GM18868 (cell line): ENCODE data around the gene CAPN13.

Source experiments
- ATAC-seq: cut with Tn5 transposase; IDR thresholded peaks from one replicate; pipeline ENCODE4 v1.9.1; 2021; ENCODE audit warnings: mild to moderate bottlenecking, moderate library complexity; ENCODE audit not compliant: unreplicated experiment

Gene CAPN13

DNA sequence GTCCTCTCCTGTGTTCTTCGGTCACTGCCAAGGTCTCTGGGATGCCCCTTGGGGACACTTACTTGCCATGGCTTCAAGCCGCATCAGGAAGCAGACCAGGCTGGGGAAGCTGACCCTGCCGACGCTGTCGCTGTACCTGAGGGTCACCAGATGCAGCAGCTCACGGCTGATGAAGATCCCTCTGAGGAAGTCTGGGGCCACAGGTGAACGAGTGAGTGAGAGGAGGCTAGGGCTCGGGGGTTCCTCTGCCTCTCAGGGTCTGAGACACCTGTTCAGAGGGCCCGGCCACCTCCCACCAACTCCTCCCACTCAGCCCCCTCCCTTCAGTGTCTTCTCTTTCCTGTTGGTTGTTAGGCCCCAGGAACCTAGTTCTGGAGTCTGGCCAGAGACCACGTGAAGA is 74.9 kb downstream of the CAPN13 start:
- ATAC-seq = no peak

DNA sequence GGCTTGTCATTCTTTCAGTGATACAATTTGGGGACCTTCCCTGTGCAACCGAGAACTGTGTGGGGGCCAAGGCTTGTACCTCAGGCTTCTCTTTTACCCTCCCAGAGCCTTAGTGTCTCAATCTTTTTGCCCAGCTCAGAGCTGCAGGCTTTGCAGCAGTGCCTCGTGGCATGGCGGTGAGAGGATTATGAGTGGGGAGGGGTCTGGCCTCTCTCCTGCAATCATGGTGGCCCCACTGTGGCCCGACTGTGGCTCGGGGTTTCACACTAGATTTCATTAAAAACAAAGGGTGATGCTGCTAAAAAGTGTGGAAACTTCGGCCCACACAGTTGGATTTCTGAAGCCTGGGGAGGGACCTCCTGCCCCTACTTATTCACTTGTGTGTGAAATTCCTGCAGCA is 75.5 kb downstream of the CAPN13 start:
- ATAC-seq = no peak

DNA sequence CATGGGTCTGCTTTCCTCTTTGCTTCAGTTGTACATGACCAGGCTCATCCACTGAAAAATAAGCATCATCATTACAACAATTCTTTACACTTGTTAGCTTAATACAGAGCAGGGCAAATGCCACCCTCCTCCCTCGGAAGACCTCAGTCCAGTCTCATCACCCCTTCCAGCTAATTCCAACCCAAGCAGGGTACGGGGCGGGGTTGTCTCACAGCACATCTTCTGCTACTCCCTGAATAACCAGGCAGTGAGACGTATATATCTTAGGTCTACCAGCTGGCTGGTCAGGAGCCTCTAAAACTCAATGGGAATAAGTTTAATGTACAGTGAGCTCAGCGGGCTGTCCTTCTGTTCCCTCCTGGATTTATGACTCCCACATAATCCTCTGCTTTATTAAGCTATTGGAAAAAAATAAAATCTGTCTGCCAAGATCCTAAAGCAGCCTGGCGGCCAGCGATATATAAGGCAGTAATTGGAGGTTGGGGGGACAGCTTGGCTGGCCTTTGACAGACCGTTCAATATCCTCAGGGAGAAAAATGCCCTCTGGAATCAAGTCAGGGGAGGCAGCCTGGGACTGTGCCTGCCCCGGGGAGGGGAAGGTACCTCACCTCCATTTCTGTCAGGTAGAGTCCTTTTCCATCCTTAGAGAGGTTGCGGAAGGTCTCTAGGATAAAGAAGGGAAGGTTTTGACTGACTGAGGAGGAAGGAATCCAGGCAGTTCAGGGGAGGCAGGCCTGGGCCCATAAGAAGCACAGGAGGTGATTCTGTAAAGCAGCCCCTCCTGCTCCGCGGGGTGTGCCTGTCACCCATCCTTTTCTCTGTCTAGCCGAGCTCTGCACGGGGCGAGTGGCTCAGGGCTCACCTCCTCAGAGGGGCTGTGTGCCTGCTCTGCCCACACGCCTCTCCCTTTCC is 76.3 kb downstream of the CAPN13 start:
- ATAC-seq = no peak

DNA sequence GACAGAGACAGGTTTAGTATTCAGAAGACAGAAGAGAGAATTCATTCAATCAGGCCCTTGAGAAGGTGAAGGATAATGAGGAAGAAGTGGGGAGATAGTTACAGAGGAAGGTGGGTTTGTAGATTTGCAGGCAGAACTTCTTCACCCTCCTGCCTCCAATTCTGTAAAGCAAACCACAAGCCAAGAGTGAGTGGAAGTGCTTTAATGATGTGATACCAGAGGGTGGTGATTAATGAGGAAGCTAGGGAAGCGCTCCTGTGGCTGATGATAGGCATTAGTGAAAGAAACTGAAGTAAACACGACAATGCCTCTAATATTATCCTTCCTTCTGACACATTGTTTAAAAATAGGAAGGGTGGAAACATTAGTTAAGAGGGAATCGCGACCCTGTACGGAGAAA is 78.2 kb downstream of the CAPN13 start:
- ATAC-seq = no peak

DNA sequence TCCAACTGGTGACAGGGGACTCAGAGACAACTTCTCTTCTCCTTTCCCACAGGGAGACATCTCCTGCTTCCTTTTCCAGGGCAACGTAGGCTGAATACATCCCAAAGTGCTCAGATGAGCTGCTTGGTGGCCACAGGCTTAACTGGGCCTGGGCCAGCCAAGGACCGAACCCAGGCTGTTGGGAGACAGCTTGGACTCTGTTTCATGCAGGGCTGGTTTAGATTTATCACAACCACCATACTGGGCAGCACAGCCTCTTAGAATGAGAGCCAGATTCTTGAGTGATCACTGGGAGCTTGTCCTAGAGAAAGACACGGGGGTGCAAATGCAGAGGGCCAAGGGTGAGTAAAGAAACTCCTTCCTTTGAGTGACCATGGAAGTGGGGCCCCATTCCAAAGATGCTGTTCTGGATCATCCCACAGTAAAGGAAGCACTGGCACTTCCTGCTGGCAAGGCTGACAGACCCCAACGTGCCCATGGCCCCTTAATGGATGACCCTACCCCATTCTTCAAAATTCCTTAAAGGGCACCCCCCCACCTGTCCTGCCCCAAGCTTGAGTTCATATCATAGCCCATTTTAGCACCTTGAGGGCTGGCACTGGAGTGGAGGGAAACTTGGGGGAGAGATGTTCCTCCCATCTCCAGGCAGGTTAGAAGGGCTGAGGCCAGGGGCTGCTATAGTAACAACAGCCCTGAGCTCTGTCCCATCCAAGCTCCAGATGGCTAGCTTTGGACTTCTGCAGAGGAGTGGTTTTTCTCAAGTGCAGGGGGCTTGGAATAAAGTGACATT is 84.1 kb downstream of the CAPN13 start:
- no peak for ATAC-seq

DNA sequence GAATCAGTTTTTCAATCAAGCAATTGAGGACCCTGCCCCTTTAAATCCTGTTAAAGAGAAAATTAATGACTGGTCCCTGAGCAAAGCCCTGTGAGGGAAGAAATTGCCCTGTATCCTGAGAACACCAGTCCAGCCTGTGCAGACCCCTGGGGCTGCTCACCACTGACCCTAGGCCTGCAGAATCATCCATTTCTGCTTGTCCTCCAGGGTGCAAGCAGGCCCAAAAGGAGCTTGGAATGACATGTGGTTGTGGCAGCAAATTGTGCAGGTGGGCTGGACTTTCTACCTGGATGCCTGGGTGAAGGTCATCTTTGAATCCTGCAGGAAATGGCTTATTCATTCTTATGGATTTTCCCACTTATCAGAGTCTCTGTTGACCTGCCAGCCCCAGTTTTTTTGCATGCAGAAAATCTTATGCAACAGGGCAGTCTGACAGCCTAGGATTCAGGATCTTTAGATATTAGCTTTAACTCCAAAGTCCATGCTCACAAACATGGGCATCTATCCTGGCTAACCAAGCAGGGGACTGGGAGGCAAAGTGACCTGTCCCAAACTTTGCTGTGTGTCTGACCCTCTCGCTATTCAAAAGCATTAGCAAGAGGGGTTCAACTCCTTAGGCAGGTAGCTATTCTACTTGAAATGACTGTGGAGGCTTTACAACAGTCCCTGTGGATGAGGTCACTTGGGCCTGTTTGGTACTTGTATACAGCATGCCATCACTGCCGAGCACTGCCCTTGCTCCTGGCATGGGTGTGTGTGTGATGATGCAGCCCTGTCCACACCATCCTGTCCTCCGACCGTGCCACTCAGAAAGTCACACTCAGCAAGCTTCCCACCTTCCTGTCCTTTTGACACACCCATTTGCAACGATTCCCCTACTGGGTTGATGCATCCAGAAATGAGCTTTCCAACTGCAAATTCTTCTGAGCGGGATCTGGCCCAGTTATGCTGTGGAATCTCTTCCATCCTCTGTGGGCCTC is 85.3 kb downstream of the CAPN13 start:
- ATAC-seq = no peak

DNA sequence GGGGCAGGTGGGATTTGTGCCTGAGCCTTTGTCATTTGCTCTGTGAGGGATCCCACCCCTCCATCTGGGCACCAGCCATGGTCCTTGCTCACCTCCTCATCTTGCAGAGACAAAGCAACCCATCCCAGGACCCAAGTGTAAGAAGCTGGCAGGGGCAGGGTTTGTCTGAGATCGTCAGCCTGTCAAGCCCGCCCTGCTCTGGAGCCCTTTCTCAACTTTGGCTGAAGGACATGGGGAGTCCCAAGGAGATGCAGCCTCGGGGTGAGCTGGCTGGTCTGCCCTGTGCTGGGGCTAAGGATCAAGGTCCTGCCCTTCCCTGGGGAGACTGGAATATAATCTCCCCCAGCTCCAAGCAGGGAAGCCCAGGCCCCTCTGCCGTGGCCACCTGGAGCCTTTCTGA is 86.0 kb downstream of the CAPN13 start:
- no peak for ATAC-seq

DNA sequence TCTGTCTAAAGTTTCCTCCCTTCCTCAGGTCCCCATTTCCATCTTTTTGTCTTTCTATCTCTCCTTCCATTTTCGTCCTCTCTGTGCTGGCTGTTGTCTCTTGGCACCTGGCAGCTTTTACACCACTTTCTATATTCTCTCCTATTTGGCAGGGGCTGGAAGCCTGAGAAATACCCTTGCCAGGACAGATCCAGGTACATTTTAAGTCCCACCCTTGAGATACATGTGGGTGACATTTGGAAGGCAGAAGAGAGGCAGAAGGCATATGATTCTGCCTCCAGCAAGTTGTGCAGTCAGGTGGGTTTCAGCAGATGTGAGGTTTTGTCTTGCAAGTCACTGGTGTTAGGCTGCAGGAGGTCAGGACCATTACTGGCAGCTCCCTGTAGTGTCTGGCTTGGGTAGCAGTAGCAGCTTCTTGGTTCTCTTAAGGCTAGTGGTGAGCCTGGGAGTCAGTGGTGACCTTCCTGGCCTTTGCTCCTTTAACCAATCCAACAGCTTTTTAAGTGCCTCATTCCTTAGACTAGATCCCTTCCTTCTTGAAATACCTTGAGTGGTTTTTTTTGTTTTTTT is 90.1 kb downstream of the CAPN13 start:
- ATAC-seq = no peak

DNA sequence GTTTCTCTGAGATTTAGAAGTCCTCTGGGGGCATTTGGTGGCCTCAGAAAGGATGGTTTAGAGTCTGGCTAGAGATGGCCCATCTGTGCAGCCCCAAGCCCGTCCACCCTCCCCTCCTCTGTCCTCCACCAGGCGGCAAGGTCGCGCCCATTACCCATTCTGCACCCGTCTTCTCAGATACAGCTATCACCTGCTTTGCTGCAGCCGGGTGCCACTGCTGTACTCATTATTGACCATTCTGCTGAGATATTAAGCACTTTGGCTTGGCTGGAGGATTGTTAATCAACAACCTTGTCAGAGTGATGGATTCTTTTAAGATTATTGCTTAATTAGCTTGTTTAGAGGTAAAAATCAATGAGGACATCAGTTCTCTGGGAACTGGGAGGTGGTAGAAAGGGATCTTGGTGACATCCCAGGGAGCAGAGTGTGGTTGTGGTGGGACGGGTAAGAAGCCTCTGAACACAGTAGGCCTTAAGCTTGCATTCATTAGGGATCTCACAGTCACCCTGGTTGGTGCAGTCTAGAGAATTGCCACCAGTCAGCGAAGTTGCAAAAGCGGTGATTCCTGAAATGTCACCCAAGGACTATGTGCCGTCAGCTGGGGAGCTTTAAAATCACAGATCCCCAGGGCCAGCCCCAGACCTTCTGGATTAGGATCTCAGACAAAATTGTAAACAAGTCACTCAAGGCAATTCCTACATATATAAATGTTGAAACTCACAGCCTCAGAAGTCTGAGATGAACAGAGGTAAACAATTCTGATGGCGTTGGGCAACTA is 90.9 kb downstream of the CAPN13 start:
- ATAC-seq = no peak

DNA sequence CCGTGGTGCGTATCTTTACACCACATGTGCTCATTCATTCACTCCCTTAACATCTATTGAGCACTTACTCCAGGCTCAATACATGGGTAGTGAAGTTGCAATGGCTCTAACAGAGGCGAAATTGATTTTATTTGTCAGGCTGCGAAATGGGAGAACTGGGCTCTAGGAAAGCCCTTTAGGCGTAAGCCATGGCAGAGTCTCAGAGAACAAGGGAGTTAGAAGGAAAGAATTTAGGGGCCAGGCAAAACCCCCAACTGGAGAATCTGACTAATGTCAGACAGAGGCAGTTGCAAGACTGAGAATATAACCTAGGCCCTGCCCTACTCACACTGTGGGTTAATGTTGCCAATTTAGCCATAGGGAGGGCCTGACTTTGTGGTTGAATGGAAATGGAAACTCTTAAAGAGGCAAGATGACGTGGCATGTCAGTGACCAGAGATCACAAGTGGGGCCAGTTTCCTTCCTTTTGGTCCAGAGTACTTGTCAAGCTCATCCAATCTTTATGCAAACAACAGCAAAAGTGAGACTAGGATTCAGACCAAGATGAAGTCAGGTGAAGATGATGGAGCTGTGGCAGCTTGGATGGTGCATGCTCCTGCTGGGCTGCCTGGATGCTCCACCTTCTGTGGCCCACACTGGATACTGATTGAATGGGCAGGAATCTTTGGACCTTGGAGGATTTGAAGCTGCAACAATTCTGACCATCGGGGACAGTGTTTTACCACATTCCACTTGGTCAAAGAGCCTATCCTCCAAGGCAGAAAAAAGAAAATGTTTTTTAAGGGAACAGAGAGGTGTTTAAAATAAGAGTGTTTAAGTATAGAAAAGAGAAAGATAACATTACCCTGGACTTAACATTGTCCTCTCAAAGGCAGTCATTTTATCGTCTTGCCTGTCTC is 92.2 kb downstream of the CAPN13 start:
- no peak for ATAC-seq

DNA sequence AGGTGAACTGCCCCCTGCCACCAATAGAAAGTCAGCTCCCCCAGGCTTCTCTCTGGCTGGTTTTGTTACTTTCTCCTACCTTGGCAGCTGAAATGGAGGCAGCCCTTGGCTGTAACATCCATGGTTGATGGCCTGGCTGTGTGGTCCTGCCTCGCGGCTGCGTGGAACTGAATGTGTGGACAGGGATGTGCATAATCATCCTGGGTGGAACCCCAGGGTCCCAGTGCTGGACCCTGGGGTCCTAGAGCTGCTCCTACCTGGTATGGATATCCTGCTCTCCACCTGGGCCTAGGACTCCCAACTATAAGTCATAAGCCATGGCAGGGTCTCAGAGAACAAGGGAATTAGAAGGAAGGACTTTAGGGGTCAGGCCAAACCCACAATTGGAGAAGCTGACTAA is 93.5 kb downstream of the CAPN13 start:
- ATAC-seq = no peak

DNA sequence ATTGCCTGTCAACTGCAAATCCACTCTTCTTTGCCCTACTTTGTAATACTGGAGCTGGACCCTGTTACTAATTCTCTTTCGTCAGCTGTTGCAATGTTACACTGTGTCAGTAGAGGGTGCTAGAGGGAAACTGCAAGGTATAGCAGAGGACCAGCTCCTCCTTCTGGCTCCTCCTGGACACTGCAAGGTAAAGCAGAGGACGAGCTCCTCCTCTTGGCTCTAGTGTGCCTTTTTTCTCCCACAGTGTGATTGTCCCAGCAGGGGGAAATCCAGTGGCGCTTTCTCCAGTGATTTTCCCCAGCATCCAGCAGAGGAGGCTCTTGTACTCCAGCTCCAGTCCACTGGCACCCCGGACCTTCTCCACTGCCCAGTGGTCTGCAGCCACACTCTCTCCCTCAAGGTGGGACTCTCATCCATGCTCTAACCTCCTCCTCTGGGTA is 95.6 kb downstream of the CAPN13 start:
- peak; percentile 77 for ATAC-seq

DNA sequence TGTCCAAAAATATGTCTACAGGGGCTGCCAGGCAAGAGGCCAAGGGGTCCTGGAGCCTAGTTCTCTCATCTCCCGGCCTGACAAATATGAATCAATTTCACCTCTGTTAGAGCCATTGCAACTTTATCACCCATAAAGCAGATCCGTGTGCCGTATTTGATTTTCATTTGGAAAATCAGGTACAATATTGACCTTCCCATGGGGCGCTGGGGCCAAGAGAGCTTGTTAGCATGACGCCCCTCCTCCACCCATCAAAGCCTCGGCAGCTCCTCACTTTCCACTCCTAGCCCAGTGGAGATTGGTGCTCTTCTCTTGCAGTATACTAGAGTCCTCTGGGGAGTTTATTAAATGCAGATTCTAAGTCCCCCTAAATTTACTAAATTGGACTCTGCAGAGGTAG is 96.8 kb downstream of the CAPN13 start:
- no peak for ATAC-seq

DNA sequence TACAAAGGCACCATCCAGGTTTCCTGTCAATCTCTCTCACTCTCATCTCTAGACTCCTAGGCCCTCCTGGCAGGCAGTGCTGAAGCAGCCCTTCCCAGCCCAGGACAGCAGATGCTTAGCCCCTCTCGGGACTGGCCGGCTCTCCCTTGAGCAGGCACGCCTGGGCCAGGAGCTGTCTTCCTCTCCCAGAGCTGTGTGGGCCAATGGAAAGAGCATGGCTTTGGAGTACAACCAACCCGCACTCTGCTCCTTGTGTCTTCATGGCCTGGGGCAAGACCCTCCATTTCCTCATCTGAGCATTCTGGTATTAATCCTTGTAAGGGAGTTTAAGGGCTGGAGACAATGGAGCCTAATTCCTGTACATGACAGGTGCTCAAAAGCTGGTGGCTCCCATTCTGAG is 97.2 kb downstream of the CAPN13 start:
- no peak for ATAC-seq

DNA sequence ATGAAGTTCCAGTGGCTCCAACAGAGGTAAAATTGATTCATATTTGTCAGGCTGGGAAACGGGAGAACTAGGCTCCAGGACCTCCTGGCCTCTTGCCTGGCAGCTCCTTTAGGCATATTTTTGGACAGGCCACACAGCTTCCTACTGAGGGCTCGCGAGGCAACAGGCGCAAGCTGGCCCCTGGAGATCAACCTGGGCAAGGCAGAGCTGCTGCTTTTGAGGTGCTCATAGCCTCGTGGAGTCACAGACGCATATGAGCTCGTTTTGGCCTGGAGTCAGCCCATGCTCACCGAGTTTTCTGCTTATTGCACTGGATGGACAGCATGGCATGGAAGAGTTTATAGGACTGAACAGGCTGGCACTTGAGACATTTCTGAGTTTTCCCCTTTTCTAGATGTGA is 97.7 kb downstream of the CAPN13 start:
- no peak for ATAC-seq

DNA sequence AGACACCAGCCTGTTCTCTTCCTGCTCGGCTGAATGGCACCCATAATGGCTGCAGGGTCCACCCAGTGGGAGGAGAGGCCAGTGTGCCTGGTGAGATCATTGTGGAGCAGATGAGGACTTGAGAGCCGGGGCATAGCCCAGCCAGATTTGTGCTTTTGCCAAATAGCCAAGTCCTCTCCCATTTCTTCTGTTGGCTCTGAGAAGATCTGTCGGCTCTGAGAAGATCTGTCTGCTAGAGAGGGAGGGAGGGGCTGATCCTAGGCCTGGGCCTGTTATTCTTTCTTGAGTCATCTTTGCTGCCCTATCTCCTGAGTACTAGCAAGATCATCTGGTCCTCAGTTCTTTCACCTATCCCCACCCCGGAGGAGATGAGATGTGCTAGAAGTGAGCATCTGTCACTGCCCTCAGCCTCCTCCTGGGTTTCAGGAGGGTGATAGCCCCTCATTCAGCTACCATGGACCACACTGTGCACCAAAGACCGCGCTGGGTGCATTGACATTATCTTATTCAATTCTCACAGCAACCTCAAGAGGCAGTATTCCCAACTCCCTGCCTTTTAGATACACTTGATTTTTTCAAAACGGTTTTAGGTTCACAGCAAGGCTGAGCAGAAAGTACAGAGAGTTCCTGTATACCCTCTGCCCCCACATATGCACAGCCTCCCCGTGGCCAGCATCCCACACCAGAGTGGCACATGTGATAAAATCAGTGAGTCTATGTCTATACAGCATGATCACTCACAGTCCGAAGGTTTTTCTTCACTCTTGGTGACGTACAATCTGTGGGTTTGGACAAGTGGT is 98.6 kb downstream of the CAPN13 start:
- ATAC-seq = no peak

DNA sequence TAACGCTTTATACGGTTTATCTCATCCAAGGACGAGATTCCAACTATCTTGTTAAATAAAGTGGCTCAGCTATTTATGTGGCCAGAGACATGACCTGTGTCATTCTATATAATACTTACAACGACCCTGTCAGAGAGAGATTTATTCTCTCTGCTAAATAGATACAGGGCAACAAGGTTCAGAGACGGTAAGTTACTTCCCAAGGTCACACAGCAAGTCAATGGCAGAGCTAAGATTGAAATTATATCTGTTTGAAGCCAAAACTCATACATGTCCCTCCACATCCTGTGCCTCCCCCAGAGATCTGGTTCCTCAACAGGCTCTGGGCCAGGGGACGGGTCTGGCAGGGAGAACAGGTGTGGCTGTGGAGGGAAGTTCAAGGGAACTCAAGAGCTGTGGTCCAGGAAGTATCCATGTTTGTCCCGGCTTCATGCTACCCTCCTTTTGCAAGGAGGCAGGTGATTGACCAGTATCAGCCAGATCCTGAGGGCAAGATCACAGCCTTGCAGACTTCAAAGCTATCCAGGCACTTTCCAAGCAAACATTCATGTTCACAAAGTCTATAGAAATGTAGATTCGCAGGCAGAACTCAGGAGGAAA is 99.8 kb downstream of the CAPN13 start:
- ATAC-seq = no peak
